ENCODE data around the gene ITGA6. TPM values are rescaled to one million over a fixed set of nuclear protein-coding genes. Genes with fewer than 3 reads are reported as not detected.

The ITGA6 gene
- total RNA-seq, 2 experiments from 2014 or later: 0.38 TPM; not detected in 1

- no peaks in the 10 kb centered on the region for H3K4me1 ChIP-seq (ENCODE audit: insufficient read depth, low read length, poor library complexity, severe bottlenecking)
- ChIA-PET CTCF (ENCODE audit: unreplicated experiment) (no interaction called here), POLR2A (interaction anchor here (0.7 kb wide), 1 partner anchor 358 kb away, joined by 5 read pairs; no protein-coding TSS in a partner anchor)
- no peaks in the 10 kb centered on the region for H4K20me1 ChIP-seq (ENCODE audit: insufficient read depth, low read length)
- H3K27ac ChIP-seq (ENCODE audit: low read depth, low read length, poor library complexity, severe bottlenecking): no peak overlapping the region
- intact Hi-C loops (cut with micrococcal nuclease; ENCODE audit: unreplicated experiment): no loop called here
- no peaks in the 10 kb centered on the region for H3K9me2 ChIP-seq (ENCODE audit: insufficient read depth, low read length)
- no peak overlapping the region for H2AFZ ChIP-seq (ENCODE audit: low read length)
- H3K4me3 ChIP-seq (ENCODE audit: low read depth, low read length, poor library complexity, severe bottlenecking): no peak overlapping the region
- no peak overlapping the region for H3K4me2 ChIP-seq (ENCODE audit: low read length)
- no TSS peak for BruUV-seq (replicated peaks)
- no peak for TF ChIP-seq EZH2phosphoT487 (IDR thresholded peaks at IDR 0.05; ENCODE audit: borderline replicate concordance, low read depth, low read length)
- TF ChIP-seq CTCF (conservative IDR thresholded peaks at IDR 0.05; ENCODE audit: low read length): no peak
- no peak for DNase-seq (ENCODE audit: low spot score)
- H3K36me3 ChIP-seq (ENCODE audit: insufficient read depth, low read length): no peaks in the 10 kb centered on the region
- H3K79me2 ChIP-seq (ENCODE audit: insufficient read depth, low read depth, low read length): no peaks in the 10 kb centered on the region
- no peaks in the 10 kb centered on the region for H3K9me3 ChIP-seq (ENCODE audit: low read length)
Measured at GRCh38 chr2:172470958-172471922, 43.9 kb downstream of the ITGA6 start.

- Histone ChIP-seq H3K4me3 (ENCODE audit: low read depth, low read length, poor library complexity, severe bottlenecking) (no peak overlapping the region), H3K4me2 (ENCODE audit: low read length) (no peak overlapping the region), H3K9me2 (ENCODE audit: insufficient read depth, low read length) (no peaks in the 10 kb centered on the region), H3K27ac (ENCODE audit: low read depth, low read length, poor library complexity, severe bottlenecking) (no peak overlapping the region), H4K20me1 (ENCODE audit: insufficient read depth, low read length) (no peaks in the 10 kb centered on the region), H3K79me2 (ENCODE audit: insufficient read depth, low read depth, low read length) (no peaks in the 10 kb centered on the region), H2AFZ (ENCODE audit: low read length) (no peak overlapping the region), H3K36me3 (ENCODE audit: insufficient read depth, low read length) (no peaks in the 10 kb centered on the region), H3K4me1 (ENCODE audit: insufficient read depth, low read length, poor library complexity, severe bottlenecking) (no peaks in the 10 kb centered on the region), H3K9me3 (ENCODE audit: low read length) (no peaks in the 10 kb centered on the region)
- POLR2A ChIA-PET: interaction anchor here (0.5 to 1.0 kb wide), 4 partner anchors 37 to 832 kb away, joined by 3 read pairs; no protein-coding TSS in a partner anchor
- intact Hi-C loops (cut with micrococcal nuclease; ENCODE audit: unreplicated experiment): no loop called here
- CTCF ChIA-PET (ENCODE audit: unreplicated experiment): no interaction called here
- no TSS peak for BruUV-seq (replicated peaks)
- no peak for DNase-seq (ENCODE audit: low spot score)
- TF ChIP-seq CTCF (conservative IDR thresholded peaks at IDR 0.05; ENCODE audit: low read length): no peak
- TF ChIP-seq EZH2phosphoT487 (IDR thresholded peaks at IDR 0.05; ENCODE audit: borderline replicate concordance, low read depth, low read length): no peak
Measured at GRCh38 chr2:172472446-172473033, 45.2 kb downstream of the ITGA6 start.

Measured in OCI-LY7 (cell line).